Smooth muscle cell (in vitro differentiated cells): Measurements from ENCODE around the gene POU1F1. TPM values are rescaled to one million over a fixed set of nuclear protein-coding genes. Genes with fewer than 3 reads are reported as not detected.

Experiments used
- DNase-seq: peaks from one replicate; lab custom pipeline; 2025; ENCODE audit not compliant: unreplicated experiment; lab: John Stamatoyannopoulos, UW
- H2AFZ ChIP-seq: fragments of 200-600 bp; sonication (generic); 2 replicates; pipeline ENCODE4 v1.6.0; 2016; ENCODE audit warnings: antibody characterized with exemption, low read depth, mild to moderate bottlenecking
- H3F3A ChIP-seq: fragments of 200-600 bp; sonication (generic); 2 replicates; pipeline ENCODE4 v1.6.0; 2017; ENCODE audit warnings: antibody characterized with exemption, low read depth
- H3K27ac ChIP-seq: fragments of 200-600 bp; sonication (generic); 2 replicates; pipeline ENCODE4 v1.5.1; 2016; ENCODE audit warnings: low read depth, mild to moderate bottlenecking
- H3K27me3 ChIP-seq: fragments of 200-600 bp; sonication (generic); 2 replicates; pipeline ENCODE4 v1.6.1; 2016; ENCODE audit warnings: low read depth, mild to moderate bottlenecking
- H3K36me3 ChIP-seq: fragments of 200-600 bp; sonication (generic); 2 replicates; pipeline ENCODE4 v1.5.1; 2016; ENCODE audit warnings: low read depth
- H3K4me1 ChIP-seq: fragments of 200-600 bp; sonication (generic); 2 replicates; pipeline ENCODE4 v1.5.1; 2016; ENCODE audit warnings: low read depth
- H3K4me2 ChIP-seq: fragments of 200-600 bp; sonication (generic); 2 replicates; pipeline ENCODE4 v1.6.0; 2016; ENCODE audit warnings: mild to moderate bottlenecking
- H3K4me3 ChIP-seq: fragments of 200-600 bp; sonication (generic); 2 replicates; pipeline ENCODE4 v1.5.1; 2016; ENCODE audit warnings: mild to moderate bottlenecking
- H3K79me2 ChIP-seq: fragments of 200-600 bp; sonication (generic); 2 replicates; pipeline ENCODE4 v1.6.0; 2016; ENCODE audit warnings: low read depth, mild to moderate bottlenecking
- H3K9ac ChIP-seq: fragments of 200-600 bp; sonication (generic); 2 replicates; pipeline ENCODE4 v1.6.0; 2016; ENCODE audit warnings: low read depth
- H3K9me3 ChIP-seq: fragments of 200-600 bp; sonication (generic); replicated peaks from 2 replicates; pipeline ENCODE4 v1.5.1; 2016; ENCODE audit warnings: low read depth
- H4K20me1 ChIP-seq: fragments of 200-600 bp; sonication (generic); 2 replicates; pipeline ENCODE4 v1.6.0; 2016; ENCODE audit warnings: low read depth
- CTCF ChIP-seq: fragments of 200-600 bp; sonication (generic); IDR thresholded peaks from 2 replicates; pipeline ENCODE4 v1.5.1; 2017; ENCODE audit warnings: borderline replicate concordance, mild to moderate bottlenecking, antibody characterized with exemption; ENCODE audit not compliant: insufficient read depth, poor library complexity, severe bottlenecking
- WGBS: methylation state at CpG from one replicate; pipeline ENCODE4 v1.1.7; 2016; ENCODE audit warnings: low lambda C conversion rate; 5-methylcytosine and 5-hydroxymethylcytosine counted together
- polyA plus RNA-seq: library from polyadenylated mRNA; unstranded; fragments of >200 nt; fragmentation: Nextera tagmentation; extraction: Ambion mirVana; gene quantifications from 2 replicates; pipeline ENCODE4 v1.2.1, GENCODE V29; 2016
- total RNA-seq: library from RNA; depleted of rRNA; stranded (reverse); fragments of >200 nt; gene quantifications from 2 replicates; pipeline ENCODE4 v1.2.3, GENCODE V29; 2014

The POU1F1 gene
- total and polyA plus RNA-seq, 2 experiments from 2014 or later: not detected

GRCh38 chr3:87227835-87228144 lies 48.6 kb downstream of the POU1F1 start:
- WGBS: 3% methylated on average over 3 of the region's 3 CpGs
- no peaks in the 10 kb centered on the region for H3K36me3 ChIP-seq
- H3K4me3 ChIP-seq: peak overlapping the region; percentile 94
- H3K4me2 ChIP-seq: peak overlapping the region; percentile 94
- H3F3A ChIP-seq: no peaks in the 10 kb centered on the region
- H3K79me2 ChIP-seq: peaks cover 53% of the 10 kb centered on the region
- H3K27me3 ChIP-seq: no peaks in the 10 kb centered on the region
- peaks cover 46% of the 10 kb centered on the region for H4K20me1 ChIP-seq
- H2AFZ ChIP-seq: peak overlapping the region; percentile 98
- peaks cover 11% of the 10 kb centered on the region for H3K4me1 ChIP-seq
- peak overlapping the region; percentile 96 for H3K27ac ChIP-seq
- no peak for DNase-seq
- no peaks in the 10 kb centered on the region for H3K9me3 ChIP-seq
- TF ChIP-seq CTCF: no peak
- peak overlapping the region; percentile 99 for H3K9ac ChIP-seq

GRCh38 chr3:87227104-87227834 lies 49.1 kb downstream of the POU1F1 start, which contains the start of gene CHMP2B:
Gene CHMP2B (plus strand): TSS chr3:87227309. CDS start chr3:87227523, 214 bp downstream.
- TF ChIP-seq CTCF: no peak
- peak; percentile 72 for DNase-seq
- Histone ChIP-seq H3K4me2 (peak within 1 kb of the TSS; percentile 94), H3K4me3 (peak within 1 kb of the TSS; percentile 94), H4K20me1 (peaks cover 41% of the 10 kb centered on the region), H3K4me1 (peaks cover 11% of the 10 kb centered on the region), H3F3A (no peaks in the 10 kb centered on the region), H3K36me3 (no peaks in the 10 kb centered on the region), H3K79me2 (peaks cover 47% of the 10 kb centered on the region), H2AFZ (peak within 1 kb of the TSS; percentile 98), H3K9me3 (no peaks in the 10 kb centered on the region), H3K9ac (peak within 1 kb of the TSS; percentile 99), H3K27ac (peak within 1 kb of the TSS; percentile 96), H3K27me3 (no peaks in the 10 kb centered on the region)
- WGBS: 2% methylated on average over 59 of the region's 59 CpGs

GRCh38 chr3:87225659-87226058 lies 50.7 kb downstream of the POU1F1 start:
- no peak for TF ChIP-seq CTCF
- H3K79me2 ChIP-seq: peaks cover 31% of the 10 kb centered on the region
- H2AFZ ChIP-seq: no peak overlapping the region
- H3K9ac ChIP-seq: no peak overlapping the region
- H3K4me3 ChIP-seq: no peak overlapping the region
- no peaks in the 10 kb centered on the region for H3F3A ChIP-seq
- H3K4me2 ChIP-seq: no peak overlapping the region
- no peaks in the 10 kb centered on the region for H3K9me3 ChIP-seq
- peaks cover 11% of the 10 kb centered on the region for H3K4me1 ChIP-seq
- WGBS: 86% methylated on average over 5 of the region's 5 CpGs
- no peak overlapping the region for H3K27ac ChIP-seq
- H3K36me3 ChIP-seq: no peaks in the 10 kb centered on the region
- H4K20me1 ChIP-seq: peaks cover 25% of the 10 kb centered on the region
- no peak for DNase-seq
- H3K27me3 ChIP-seq: no peaks in the 10 kb centered on the region

- Histone ChIP-seq H3K4me2 (no peak overlapping the region), H3K9me3 (no peaks in the 10 kb centered on the region), H4K20me1 (no peaks in the 10 kb centered on the region), H2AFZ (no peak overlapping the region), H3K79me2 (no peaks in the 10 kb centered on the region), H3K27me3 (no peaks in the 10 kb centered on the region), H3K9ac (no peak overlapping the region), H3K36me3 (no peaks in the 10 kb centered on the region), H3K27ac (no peak overlapping the region), H3K4me1 (no peaks in the 10 kb centered on the region), H3F3A (no peaks in the 10 kb centered on the region), H3K4me3 (no peak overlapping the region)
- TF ChIP-seq CTCF: no peak
- 76% methylated on average over 2 of the region's 2 CpGs for WGBS
- DNase-seq: no peak
Observed at GRCh38 chr3:87219611-87220010, 56.8 kb downstream of the POU1F1 start.
